IPS DF 6.9 (cell line): ENCODE results near the gene UVSSA.

Experiments
- DNase-seq: peaks from one replicate; pipeline ENCODE4 v3.0.0-alpha.2; 2013; ENCODE audit warnings: low read depth, low spot score
- H3K27ac ChIP-seq: one replicate; pipeline ENCODE4 v1.5.1; 2013; ENCODE audit warnings: low read length, control low read depth
- H3K27me3 ChIP-seq: 2 replicates; pipeline ENCODE4 v1.6.1; 2013; ENCODE audit warnings: mild to moderate bottlenecking, low read length; ENCODE audit not compliant: control insufficient read depth, insufficient read depth
- H3K36me3 ChIP-seq: 2 replicates; pipeline ENCODE4 v1.6.1; 2013; ENCODE audit warnings: low read length; ENCODE audit not compliant: control insufficient read depth, insufficient read depth
- H3K4me1 ChIP-seq: 2 replicates; pipeline ENCODE4 v1.6.1; 2013; ENCODE audit warnings: low read length; ENCODE audit not compliant: control insufficient read depth, insufficient read depth
- H3K4me3 ChIP-seq: 2 replicates; pipeline ENCODE4 v1.5.1; 2013; ENCODE audit warnings: mild to moderate bottlenecking, low read length
- H3K9me3 ChIP-seq: 2 replicates; pipeline ENCODE4 v1.6.1; 2013; ENCODE audit warnings: low read length, inconsistent platforms; ENCODE audit not compliant: control insufficient read depth, insufficient read depth
- WGBS: extraction: QIAGEN DNeasy Blood & Tissue Kit; methylation state at CpG from one replicate; pipeline ENCODE4 v1.1.7; 2013; ENCODE audit warnings: mixed read lengths, missing lambda C conversion rate; ENCODE audit not compliant: insufficient read length, insufficient coverage; 5-methylcytosine and 5-hydroxymethylcytosine counted together

UVSSA gene

GRCh38 chr4:1374706-1375045, 27.7 kb downstream of the UVSSA start:
- H3K36me3 ChIP-seq = peaks cover 7% of the 10 kb centered on the region; the same call in 1 of the 2 replicates
- no peak overlapping the region for H3K4me3 ChIP-seq
- no peaks in the 10 kb centered on the region for H3K4me1 ChIP-seq
- no peaks in the 10 kb centered on the region for H3K9me3 ChIP-seq
- H3K27ac ChIP-seq = no peak overlapping the region
- no CpG with 5 or more reads among the region's 14 CpGs for WGBS
- DNase-seq = no peak
- no peaks in the 10 kb centered on the region for H3K27me3 ChIP-seq

- no peaks in the 10 kb centered on the region for H3K27me3 ChIP-seq
- H3K27ac ChIP-seq = no peak overlapping the region
- no peaks in the 10 kb centered on the region for H3K4me1 ChIP-seq
- DNase-seq = no peak
- no peaks in the 10 kb centered on the region for H3K9me3 ChIP-seq
- WGBS = no CpG with 5 or more reads among the region's 36 CpGs
- peaks cover 7% of the 10 kb centered on the region; the same call in 1 of the 2 replicates for H3K36me3 ChIP-seq
- no peak overlapping the region for H3K4me3 ChIP-seq
Measured at GRCh38 chr4:1375051-1375721, 28.2 kb downstream of the UVSSA start.

GRCh38 chr4:1375761-1376322, 28.8 kb downstream of the UVSSA start:
- Histone ChIP-seq H3K27ac (no peak overlapping the region), H3K36me3 (peaks cover 7% of the 10 kb centered on the region; the same call in 1 of the 2 replicates), H3K27me3 (no peaks in the 10 kb centered on the region), H3K9me3 (no peaks in the 10 kb centered on the region), H3K4me1 (no peaks in the 10 kb centered on the region), H3K4me3 (no peak overlapping the region)
- no CpG with 5 or more reads among the region's 17 CpGs for WGBS
- DNase-seq = no peak

DNA sequence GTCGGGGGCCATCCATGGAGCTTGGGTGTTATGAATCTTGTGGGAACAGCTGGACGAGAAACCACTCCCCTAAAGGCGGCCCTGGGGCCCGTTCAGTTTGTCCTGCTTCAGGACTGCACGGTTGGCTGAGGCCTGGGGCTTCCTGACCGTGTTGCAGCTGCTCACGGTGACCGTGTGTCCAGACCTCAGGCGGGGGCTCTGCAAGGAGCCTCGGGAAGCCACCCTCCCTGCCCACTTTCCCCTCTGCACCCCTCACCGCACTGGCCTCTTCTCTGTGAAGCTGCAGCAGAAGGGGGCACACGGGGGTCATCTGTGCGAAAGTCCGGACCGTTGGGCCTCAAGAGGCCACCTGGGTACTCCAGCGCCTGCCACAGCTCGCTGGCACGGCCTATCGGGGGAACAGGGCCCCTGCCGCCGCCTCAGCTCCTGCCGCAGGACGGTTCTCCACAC, 29.4 kb downstream of the UVSSA start:
- DNase-seq = no peak
- no peak overlapping the region for H3K27ac ChIP-seq
- no peaks in the 10 kb centered on the region for H3K27me3 ChIP-seq
- H3K9me3 ChIP-seq = no peaks in the 10 kb centered on the region
- H3K4me3 ChIP-seq = no peak overlapping the region
- H3K36me3 ChIP-seq = peaks cover 10% of the 10 kb centered on the region; the same call in 1 of the 2 replicates
- no CpG with 5 or more reads among the region's 23 CpGs for WGBS
- H3K4me1 ChIP-seq = no peaks in the 10 kb centered on the region

GRCh38 chr4:1376841-1377605, 30.0 kb downstream of the UVSSA start:
- no peaks in the 10 kb centered on the region for H3K9me3 ChIP-seq
- H3K27me3 ChIP-seq = no peaks in the 10 kb centered on the region
- no peak overlapping the region for H3K27ac ChIP-seq
- DNase-seq = no peak
- H3K4me1 ChIP-seq = no peaks in the 10 kb centered on the region
- no peak overlapping the region for H3K4me3 ChIP-seq
- H3K36me3 ChIP-seq = peaks cover 10% of the 10 kb centered on the region; the same call in 1 of the 2 replicates
- WGBS = no CpG with 5 or more reads among the region's 32 CpGs

GRCh38 chr4:1377606-1378261, 30.7 kb downstream of the UVSSA start:
- Histone ChIP-seq H3K4me1 (no peaks in the 10 kb centered on the region), H3K9me3 (no peaks in the 10 kb centered on the region), H3K27ac (no peak overlapping the region), H3K36me3 (peaks cover 6% of the 10 kb centered on the region; the same call in 1 of the 2 replicates), H3K4me3 (no peak overlapping the region), H3K27me3 (no peaks in the 10 kb centered on the region)
- DNase-seq = no peak
- no CpG with 5 or more reads among the region's 19 CpGs for WGBS

DNA sequence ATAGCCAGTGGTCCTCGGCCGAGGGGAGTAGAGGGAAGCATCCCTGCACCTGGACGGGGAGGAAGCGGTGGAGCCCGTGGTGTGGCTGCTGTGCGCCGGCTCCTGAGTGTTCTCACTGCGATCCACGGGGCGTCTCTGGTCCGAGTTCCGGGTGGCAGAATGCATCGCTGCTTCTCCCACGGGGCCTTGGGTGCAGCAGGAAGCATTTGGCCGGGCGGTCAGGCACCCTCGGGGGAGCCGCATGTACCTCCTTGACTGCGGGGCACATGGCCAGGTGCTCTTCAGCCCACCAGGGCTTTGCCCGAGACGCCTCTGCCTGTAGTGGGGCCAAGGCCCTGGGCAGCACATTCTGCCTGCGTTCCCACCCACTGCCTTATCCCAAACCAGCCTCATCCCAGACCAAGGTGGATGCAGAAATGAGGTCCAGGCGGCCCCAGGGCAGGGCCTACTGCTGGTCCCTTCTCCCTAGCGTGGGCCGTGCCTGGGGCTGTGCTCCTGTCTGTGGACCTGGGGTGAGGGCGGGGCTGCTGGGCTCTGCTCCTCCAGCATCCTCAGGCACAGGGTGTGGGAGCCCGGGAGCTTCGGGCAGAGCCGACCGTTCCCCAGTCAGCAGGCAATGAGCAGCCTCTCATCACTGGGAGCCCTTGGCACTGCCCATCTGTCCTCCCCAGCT, 31.7 kb downstream of the UVSSA start:
- H3K4me1 ChIP-seq = no peaks in the 10 kb centered on the region
- peaks cover 6% of the 10 kb centered on the region; the same call in 1 of the 2 replicates for H3K36me3 ChIP-seq
- no peaks in the 10 kb centered on the region for H3K9me3 ChIP-seq
- no peak overlapping the region for H3K4me3 ChIP-seq
- no peak for DNase-seq
- H3K27ac ChIP-seq = no peak overlapping the region
- H3K27me3 ChIP-seq = no peaks in the 10 kb centered on the region
- no CpG with 5 or more reads among the region's 30 CpGs for WGBS

DNA sequence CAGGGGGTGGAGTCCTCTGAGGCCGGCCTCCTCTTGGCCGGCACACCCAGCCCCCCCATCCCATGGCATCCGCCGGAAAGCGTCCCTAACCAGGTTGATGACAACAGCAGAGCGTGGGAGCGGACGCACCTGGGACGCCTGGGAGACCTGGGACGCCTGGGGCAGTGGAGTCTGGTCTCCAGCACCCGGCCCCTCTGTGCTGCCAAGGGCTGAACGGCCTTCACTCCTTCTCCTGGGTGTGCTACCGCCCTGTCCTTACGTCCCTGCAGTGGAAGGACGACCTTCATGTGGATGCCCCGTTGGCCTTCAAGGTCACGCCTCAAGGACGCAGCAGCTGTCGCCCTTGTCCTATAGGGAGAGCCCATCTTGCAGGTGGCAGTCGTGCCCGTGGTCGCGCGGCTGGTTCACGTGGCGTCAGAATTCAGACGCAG, 32.4 kb downstream of the UVSSA start:
- H3K27ac ChIP-seq = no peak overlapping the region

GRCh38 chr4:1379801-1380331, 32.9 kb downstream of the UVSSA start:
- DNase-seq = no peak
- WGBS = no CpG with 5 or more reads among the region's 31 CpGs
- H3K4me1 ChIP-seq = no peaks in the 10 kb centered on the region
- no peaks in the 10 kb centered on the region for H3K27me3 ChIP-seq
- no peak overlapping the region for H3K27ac ChIP-seq
- peaks cover 11% of the 10 kb centered on the region; the same call in 1 of the 2 replicates for H3K36me3 ChIP-seq
- H3K4me3 ChIP-seq = no peak overlapping the region
- no peaks in the 10 kb centered on the region for H3K9me3 ChIP-seq

More for the DNA sequence above, 32.4 kb downstream of the UVSSA start:
- peaks cover 11% of the 10 kb centered on the region; the same call in 1 of the 2 replicates for H3K36me3 ChIP-seq
- no peaks in the 10 kb centered on the region for H3K9me3 ChIP-seq
- no peak overlapping the region for H3K4me3 ChIP-seq
- no peak for DNase-seq
- no peaks in the 10 kb centered on the region for H3K4me1 ChIP-seq
- WGBS = no CpG with 5 or more reads among the region's 27 CpGs
- H3K27me3 ChIP-seq = no peaks in the 10 kb centered on the region
